ENCODE measurements around the gene NEO1. TPM values are rescaled to one million over a fixed set of nuclear protein-coding genes. Genes with fewer than 3 reads are reported as not detected.

NEO1 gene
- total and polyA plus RNA-seq, 4 donors, result 1.6 to 9.9 (median 5.8) TPM

DNA sequence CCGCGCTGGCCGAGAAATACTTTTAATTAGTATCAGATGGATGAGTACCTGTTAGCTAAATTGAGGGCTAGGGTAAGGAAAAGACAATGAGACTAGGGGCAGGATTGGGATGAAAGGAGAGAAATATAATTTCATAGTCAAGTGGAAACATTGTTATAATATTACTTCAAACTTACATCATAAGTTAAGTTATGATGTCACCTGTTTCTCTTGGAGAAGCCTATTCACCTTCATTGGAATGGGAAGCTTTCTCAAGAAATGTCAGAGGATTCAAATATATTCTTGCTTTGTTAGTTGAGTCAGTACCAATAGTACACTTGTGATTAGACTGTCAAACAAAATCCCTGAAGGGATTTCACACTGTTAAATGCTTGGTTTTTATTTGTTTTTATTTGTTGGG, 116.2 kb downstream of the NEO1 start:
- TF ChIP-seq GABPA (IDR thresholded peaks at IDR 0.05 in 1 of 2, conservative IDR thresholded peaks at IDR 0.05 in 1 of 2) (no peak), YY1 (IDR thresholded peaks at IDR 0.05) (no peak), FOXA1 (IDR thresholded peaks at IDR 0.05) (no peak), NR2F2 (IDR thresholded peaks at IDR 0.05) (no peak), RAD21 (IDR thresholded peaks at IDR 0.05) (no peak), SP1 (IDR thresholded peaks at IDR 0.05) (no peak), TAF1 (conservative IDR thresholded peaks at IDR 0.05) (no peak), JUND (IDR thresholded peaks at IDR 0.05) (no peak), HNF4A (conservative IDR thresholded peaks at IDR 0.05) (no peak)
- TF ChIP-seq, protein P1, sequence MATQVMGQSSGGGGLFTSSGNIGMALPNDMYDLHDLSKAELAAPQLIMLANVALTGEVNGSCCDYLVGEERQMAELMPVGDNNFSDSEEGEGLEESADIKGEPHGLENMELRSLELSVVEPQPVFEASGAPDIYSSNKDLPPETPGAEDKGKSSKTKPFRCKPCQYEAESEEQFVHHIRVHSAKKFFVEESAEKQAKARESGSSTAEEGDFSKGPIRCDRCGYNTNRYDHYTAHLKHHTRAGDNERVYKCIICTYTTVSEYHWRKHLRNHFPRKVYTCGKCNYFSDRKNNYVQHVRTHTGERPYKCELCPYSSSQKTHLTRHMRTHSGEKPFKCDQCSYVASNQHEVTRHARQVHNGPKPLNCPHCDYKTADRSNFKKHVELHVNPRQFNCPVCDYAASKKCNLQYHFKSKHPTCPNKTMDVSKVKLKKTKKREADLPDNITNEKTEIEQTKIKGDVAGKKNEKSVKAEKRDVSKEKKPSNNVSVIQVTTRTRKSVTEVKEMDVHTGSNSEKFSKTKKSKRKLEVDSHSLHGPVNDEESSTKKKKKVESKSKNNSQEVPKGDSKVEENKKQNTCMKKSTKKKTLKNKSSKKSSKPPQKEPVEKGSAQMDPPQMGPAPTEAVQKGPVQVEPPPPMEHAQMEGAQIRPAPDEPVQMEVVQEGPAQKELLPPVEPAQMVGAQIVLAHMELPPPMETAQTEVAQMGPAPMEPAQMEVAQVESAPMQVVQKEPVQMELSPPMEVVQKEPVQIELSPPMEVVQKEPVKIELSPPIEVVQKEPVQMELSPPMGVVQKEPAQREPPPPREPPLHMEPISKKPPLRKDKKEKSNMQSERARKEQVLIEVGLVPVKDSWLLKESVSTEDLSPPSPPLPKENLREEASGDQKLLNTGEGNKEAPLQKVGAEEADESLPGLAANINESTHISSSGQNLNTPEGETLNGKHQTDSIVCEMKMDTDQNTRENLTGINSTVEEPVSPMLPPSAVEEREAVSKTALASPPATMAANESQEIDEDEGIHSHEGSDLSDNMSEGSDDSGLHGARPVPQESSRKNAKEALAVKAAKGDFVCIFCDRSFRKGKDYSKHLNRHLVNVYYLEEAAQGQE (IDR thresholded peaks at IDR 0.05), result no peak
- TF ChIP-seq, protein P2, sequence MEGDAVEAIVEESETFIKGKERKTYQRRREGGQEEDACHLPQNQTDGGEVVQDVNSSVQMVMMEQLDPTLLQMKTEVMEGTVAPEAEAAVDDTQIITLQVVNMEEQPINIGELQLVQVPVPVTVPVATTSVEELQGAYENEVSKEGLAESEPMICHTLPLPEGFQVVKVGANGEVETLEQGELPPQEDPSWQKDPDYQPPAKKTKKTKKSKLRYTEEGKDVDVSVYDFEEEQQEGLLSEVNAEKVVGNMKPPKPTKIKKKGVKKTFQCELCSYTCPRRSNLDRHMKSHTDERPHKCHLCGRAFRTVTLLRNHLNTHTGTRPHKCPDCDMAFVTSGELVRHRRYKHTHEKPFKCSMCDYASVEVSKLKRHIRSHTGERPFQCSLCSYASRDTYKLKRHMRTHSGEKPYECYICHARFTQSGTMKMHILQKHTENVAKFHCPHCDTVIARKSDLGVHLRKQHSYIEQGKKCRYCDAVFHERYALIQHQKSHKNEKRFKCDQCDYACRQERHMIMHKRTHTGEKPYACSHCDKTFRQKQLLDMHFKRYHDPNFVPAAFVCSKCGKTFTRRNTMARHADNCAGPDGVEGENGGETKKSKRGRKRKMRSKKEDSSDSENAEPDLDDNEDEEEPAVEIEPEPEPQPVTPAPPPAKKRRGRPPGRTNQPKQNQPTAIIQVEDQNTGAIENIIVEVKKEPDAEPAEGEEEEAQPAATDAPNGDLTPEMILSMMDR (IDR thresholded peaks at IDR 0.05; ENCODE audit: low read depth, low read length, missing input control), result no peak
- TF ChIP-seq, protein P3, sequence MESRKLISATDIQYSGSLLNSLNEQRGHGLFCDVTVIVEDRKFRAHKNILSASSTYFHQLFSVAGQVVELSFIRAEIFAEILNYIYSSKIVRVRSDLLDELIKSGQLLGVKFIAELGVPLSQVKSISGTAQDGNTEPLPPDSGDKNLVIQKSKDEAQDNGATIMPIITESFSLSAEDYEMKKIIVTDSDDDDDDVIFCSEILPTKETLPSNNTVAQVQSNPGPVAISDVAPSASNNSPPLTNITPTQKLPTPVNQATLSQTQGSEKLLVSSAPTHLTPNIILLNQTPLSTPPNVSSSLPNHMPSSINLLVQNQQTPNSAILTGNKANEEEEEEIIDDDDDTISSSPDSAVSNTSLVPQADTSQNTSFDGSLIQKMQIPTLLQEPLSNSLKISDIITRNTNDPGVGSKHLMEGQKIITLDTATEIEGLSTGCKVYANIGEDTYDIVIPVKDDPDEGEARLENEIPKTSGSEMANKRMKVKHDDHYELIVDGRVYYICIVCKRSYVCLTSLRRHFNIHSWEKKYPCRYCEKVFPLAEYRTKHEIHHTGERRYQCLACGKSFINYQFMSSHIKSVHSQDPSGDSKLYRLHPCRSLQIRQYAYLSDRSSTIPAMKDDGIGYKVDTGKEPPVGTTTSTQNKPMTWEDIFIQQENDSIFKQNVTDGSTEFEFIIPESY (IDR thresholded peaks at IDR 0.05), result no peak
- DNase-seq (ENCODE audit: low spot score), result no peak
- no peak overlapping the region for H3K4me3 ChIP-seq (ENCODE audit: low read depth in 1 of 3, low read length in 3 of 3)
- H3K4me1 ChIP-seq (ENCODE audit: control insufficient read depth in 4 of 4, insufficient read depth in 4 of 4, low read length in 3 of 4), result no peaks in the 10 kb centered on the region
- H3K9me3 ChIP-seq (ENCODE audit: control insufficient read depth in 4 of 4, low read length in 3 of 4), result peaks cover 0 to 5% (median 0%) of the 10 kb centered on the region in 4 donors
- peaks cover 0 to 5% (median 0%) of the 10 kb centered on the region in 4 donors for H3K36me3 ChIP-seq (ENCODE audit: control insufficient read depth in 4 of 4, insufficient read depth in 3 of 4, low read depth in 1 of 4, low read length in 3 of 4)
- H3K9ac ChIP-seq (ENCODE audit: low read depth in 1 of 2, low read length in 2 of 2), result no peak overlapping the region
- 98% methylated on average over 3 of the region's 3 CpGs for WGBS
- no peak overlapping the region for H3K27ac ChIP-seq (ENCODE audit: low read depth in 1 of 2, low read length in 2 of 2)
- H3K27me3 ChIP-seq (ENCODE audit: control insufficient read depth in 4 of 4, insufficient read depth in 4 of 4, low read length in 3 of 4), result no peaks in the 10 kb centered on the region

DNA sequence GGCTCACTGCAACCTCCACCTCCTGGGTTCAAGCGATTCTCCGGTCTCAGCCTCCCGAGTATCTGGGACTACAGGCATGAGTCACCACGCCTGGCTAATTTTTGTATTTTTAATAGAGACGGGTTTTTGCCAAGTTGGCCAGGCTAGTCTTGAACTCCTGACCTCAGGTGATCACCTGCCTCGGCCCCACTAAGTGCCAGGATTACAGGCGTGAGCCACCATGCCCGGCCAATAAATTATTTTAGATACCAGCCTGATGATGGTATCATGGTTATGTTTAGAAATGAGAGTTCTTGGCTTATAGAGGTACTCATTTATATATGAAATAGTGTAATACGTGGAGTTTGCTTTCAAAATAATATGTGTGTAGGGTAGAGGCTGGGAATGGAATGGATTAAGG, 119.4 kb downstream of the NEO1 start:
- Histone ChIP-seq H3K9me3 (ENCODE audit: control insufficient read depth in 4 of 4, low read length in 3 of 4) (no peaks in the 10 kb centered on the region), H3K27me3 (ENCODE audit: control insufficient read depth in 4 of 4, insufficient read depth in 4 of 4, low read length in 3 of 4) (no peaks in the 10 kb centered on the region), H3K27ac (ENCODE audit: low read depth in 1 of 2, low read length in 2 of 2) (no peak overlapping the region), H3K4me3 (ENCODE audit: low read depth in 1 of 3, low read length in 3 of 3) (no peak overlapping the region), H3K9ac (ENCODE audit: low read depth in 1 of 2, low read length in 2 of 2) (no peak overlapping the region), H3K4me1 (ENCODE audit: control insufficient read depth in 4 of 4, insufficient read depth in 4 of 4, low read length in 3 of 4) (no peaks in the 10 kb centered on the region), H3K36me3 (ENCODE audit: control insufficient read depth in 4 of 4, insufficient read depth in 3 of 4, low read depth in 1 of 4, low read length in 3 of 4) (no peaks in the 10 kb centered on the region)
- no peak for DNase-seq (ENCODE audit: low spot score)
- TF ChIP-seq, protein P2 (IDR thresholded peaks at IDR 0.05; ENCODE audit: low read depth, low read length, missing input control), result no peak
- TF ChIP-seq, protein P1 (IDR thresholded peaks at IDR 0.05), result no peak
- WGBS, result 98% methylated on average over 9 of the region's 9 CpGs
